Measurements from ENCODE around the gene FUNDC1.

GRCh38 chrX:44514272-44514671 lies 28.4 kb downstream of the FUNDC1 start:
- no peak for TF ChIP-seq CTCF (IDR thresholded peaks at IDR 0.05)
- TF ChIP-seq POLR2A (IDR thresholded peaks at IDR 0.05), result no peak
- no peak for TF ChIP-seq EP300 (IDR thresholded peaks at IDR 0.05)
- TF ChIP-seq POLR2AphosphoS5 (IDR thresholded peaks at IDR 0.05), result no peak

Data from sigmoid colon (tissue), 4 donors.